DMS 273 treated with DMSO at 0.1 percent for 48 hours (cell line): ENCODE measurements around the gene DYNC2LI1.

ENCODE experiments used
- DNase-seq: peaks from one replicate; lab custom pipeline; 2025; lab: John Stamatoyannopoulos, UW

Gene DYNC2LI1

GRCh38 chr2:43763091-43763490, 10.7 kb upstream of the DYNC2LI1 start:
- no peak for DNase-seq

- peak; percentile 53 for DNase-seq
Observed at GRCh38 chr2:43764086-43764705, 9.6 kb upstream of the DYNC2LI1 start.

- DNase-seq: no peak
Observed at GRCh38 chr2:43766006-43766405, 7.8 kb upstream of the DYNC2LI1 start.

GRCh38 chr2:43774617-43775016, 778 bp downstream of the DYNC2LI1 start:
- no peak for DNase-seq

GRCh38 chr2:43776324-43776723, 2.5 kb downstream of the DYNC2LI1 start:
- DNase-seq: no peak

GRCh38 chr2:43777306-43777926, 3.6 kb downstream of the DYNC2LI1 start:
- DNase-seq: no peak

- DNase-seq: no peak
Observed at GRCh38 chr2:43778233-43778632, 4.4 kb downstream of the DYNC2LI1 start.

- DNase-seq: no peak
Observed at GRCh38 chr2:43787895-43788294, 14.1 kb downstream of the DYNC2LI1 start.

- DNase-seq: no peak
Observed at GRCh38 chr2:43788646-43789045, 14.8 kb downstream of the DYNC2LI1 start.

- no peak for DNase-seq
Observed at GRCh38 chr2:43790147-43790546, 16.3 kb downstream of the DYNC2LI1 start.

GRCh38 chr2:43791035-43791765, 17.4 kb downstream of the DYNC2LI1 start:
- DNase-seq: no peak

GRCh38 chr2:43792653-43793052, 18.8 kb downstream of the DYNC2LI1 start:
- DNase-seq: no peak

GRCh38 chr2:43794956-43795355, 21.1 kb downstream of the DYNC2LI1 start:
- no peak for DNase-seq

GRCh38 chr2:43796206-43796605, 22.4 kb downstream of the DYNC2LI1 start:
- no peak for DNase-seq

GRCh38 chr2:43798300-43798699, 24.5 kb downstream of the DYNC2LI1 start:
- DNase-seq: no peak

GRCh38 chr2:43800894-43801293, 27.1 kb downstream of the DYNC2LI1 start:
- DNase-seq: no peak

GRCh38 chr2:43802135-43802534, 28.3 kb downstream of the DYNC2LI1 start:
- no peak for DNase-seq

- DNase-seq: no peak
Observed at GRCh38 chr2:43803113-43803512, 29.3 kb downstream of the DYNC2LI1 start.

GRCh38 chr2:43806719-43807031, 32.8 kb downstream of the DYNC2LI1 start:
- DNase-seq: no peak

GRCh38 chr2:43810452-43810851, 36.6 kb downstream of the DYNC2LI1 start:
- no peak for DNase-seq

- no peak for DNase-seq
Observed at GRCh38 chr2:43810888-43811287, 37.0 kb downstream of the DYNC2LI1 start.

GRCh38 chr2:43812006-43812405, 38.2 kb downstream of the DYNC2LI1 start:
- DNase-seq: no peak

- no peak for DNase-seq
Observed at GRCh38 chr2:43812947-43813346, 39.1 kb downstream of the DYNC2LI1 start.

GRCh38 chr2:43814711-43815110, 40.9 kb downstream of the DYNC2LI1 start:
- DNase-seq: no peak
